Fibroblast of lung (primary cell): ENCODE data around the gene PJA1.

Experiments
- EZH2 ChIP-seq: IDR thresholded peaks from 2 replicates; pipeline ENCODE4 v1.5.1; 2012; ENCODE audit warnings: low read length, control low read depth, mild to moderate bottlenecking; ENCODE audit errors: missing control alignments
- TF ChIP-seq, protein P1 (sequence below), 2 donors: IDR thresholded peaks in 1 of 2; conservative IDR thresholded peaks in 1 of 2; 1 replicate in 1 of 2; 2 replicates in 1 of 2; pipeline ENCODE4 v1.5.1; 2011 to 2012; ENCODE audit warnings: low read length in 2 of 2, control low read depth in 1 of 2, inconsistent platforms in 1 of 2, low read depth in 1 of 2, mild to moderate bottlenecking in 1 of 2

DNA sequence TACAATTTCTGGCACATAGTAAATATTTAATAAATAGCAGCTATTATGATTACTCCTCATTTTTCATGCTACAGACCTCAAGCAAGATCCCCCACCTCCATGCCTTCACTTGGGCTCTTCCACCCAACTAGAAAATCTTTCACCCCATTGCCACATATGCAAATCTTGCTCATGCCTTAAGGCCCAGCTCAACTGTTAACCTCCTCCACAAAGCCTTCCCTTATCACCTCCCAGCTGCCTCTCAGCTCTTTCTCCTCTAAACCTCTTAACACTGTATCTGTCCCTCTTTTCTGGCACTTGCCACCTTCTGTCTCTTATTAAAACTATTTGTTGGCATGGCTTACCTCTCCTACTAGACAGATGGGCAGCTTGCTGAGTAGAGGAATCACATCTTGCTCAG lies 51.5 kb downstream of the PJA1 start:
- TF ChIP-seq, protein P1, sequence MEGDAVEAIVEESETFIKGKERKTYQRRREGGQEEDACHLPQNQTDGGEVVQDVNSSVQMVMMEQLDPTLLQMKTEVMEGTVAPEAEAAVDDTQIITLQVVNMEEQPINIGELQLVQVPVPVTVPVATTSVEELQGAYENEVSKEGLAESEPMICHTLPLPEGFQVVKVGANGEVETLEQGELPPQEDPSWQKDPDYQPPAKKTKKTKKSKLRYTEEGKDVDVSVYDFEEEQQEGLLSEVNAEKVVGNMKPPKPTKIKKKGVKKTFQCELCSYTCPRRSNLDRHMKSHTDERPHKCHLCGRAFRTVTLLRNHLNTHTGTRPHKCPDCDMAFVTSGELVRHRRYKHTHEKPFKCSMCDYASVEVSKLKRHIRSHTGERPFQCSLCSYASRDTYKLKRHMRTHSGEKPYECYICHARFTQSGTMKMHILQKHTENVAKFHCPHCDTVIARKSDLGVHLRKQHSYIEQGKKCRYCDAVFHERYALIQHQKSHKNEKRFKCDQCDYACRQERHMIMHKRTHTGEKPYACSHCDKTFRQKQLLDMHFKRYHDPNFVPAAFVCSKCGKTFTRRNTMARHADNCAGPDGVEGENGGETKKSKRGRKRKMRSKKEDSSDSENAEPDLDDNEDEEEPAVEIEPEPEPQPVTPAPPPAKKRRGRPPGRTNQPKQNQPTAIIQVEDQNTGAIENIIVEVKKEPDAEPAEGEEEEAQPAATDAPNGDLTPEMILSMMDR (conservative IDR thresholded peaks at IDR 0.05 in 1 of 2, IDR thresholded peaks at IDR 0.05 in 1 of 2; ENCODE audit: low read depth in 1 of 2, low read length in 2 of 2) = no peak
- TF ChIP-seq EZH2 = no peak
